ENCODE measurements around the gene ENTPD7.

GRCh38 chr10:99619090-99619800, 40.1 kb upstream of the ENTPD7 start:
- TF ChIP-seq POLR2AphosphoS5 (IDR thresholded peaks at IDR 0.05), result no peak
- no peak for TF ChIP-seq CTCF (IDR thresholded peaks at IDR 0.05)
- no peak for TF ChIP-seq POLR2A (IDR thresholded peaks at IDR 0.05; ENCODE audit: low read depth)
- TF ChIP-seq EP300 (IDR thresholded peaks at IDR 0.05), result no peak

Data from esophagus muscularis mucosa (tissue), 4 donors.